Activated CD8-positive, alpha-beta memory T cell treated with anti-CD3 and anti-CD28 coated beads for 1 hour (primary cell): Measurements from ENCODE around the gene CSMD2.

Experiments
- DNase-seq, 2 donors: peaks; one replicate each; pipeline ENCODE4 v3.0.0-alpha.2; 2020; ENCODE audit warnings: low read depth in 1 of 2; ENCODE audit errors: extremely low read depth in 1 of 2

Gene CSMD2

DNA sequence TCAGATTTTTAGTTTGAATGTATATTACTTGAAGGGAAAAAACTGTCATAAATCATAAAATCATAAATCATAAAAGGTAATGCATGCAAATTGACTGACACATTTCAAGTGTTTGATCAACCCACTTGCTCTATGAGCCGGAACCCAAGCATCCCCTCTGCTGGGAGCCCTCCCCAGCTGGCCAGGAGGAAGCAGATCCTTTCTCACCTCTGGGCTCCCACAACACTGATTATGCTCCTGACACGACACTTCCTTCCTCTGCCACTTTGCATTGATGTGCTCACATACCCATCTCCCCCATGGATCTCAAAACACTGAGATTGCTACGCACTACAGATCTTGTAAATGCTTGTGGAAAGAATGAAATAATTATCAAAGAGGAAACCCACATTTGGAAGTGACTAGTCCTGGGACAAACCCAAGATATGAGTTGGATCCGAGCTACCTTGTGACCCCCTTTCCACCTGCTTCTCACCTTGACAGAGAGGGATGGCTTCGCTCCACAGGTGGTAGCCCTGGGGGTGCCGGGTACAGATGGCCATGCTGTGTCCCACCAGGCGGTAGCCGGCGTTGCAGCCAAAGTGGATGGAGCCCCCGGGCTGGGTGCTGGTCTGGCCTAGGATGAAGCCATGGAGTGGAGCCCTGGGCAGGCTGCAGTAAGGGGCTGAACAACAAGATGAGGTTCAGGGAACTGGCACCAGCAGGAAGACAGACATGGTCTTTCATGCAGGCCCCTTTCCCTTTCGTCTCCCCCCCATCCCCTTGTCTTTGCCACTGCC lies 588.0 kb downstream of the CSMD2 start:
- DNase-seq, result no peak

DNA sequence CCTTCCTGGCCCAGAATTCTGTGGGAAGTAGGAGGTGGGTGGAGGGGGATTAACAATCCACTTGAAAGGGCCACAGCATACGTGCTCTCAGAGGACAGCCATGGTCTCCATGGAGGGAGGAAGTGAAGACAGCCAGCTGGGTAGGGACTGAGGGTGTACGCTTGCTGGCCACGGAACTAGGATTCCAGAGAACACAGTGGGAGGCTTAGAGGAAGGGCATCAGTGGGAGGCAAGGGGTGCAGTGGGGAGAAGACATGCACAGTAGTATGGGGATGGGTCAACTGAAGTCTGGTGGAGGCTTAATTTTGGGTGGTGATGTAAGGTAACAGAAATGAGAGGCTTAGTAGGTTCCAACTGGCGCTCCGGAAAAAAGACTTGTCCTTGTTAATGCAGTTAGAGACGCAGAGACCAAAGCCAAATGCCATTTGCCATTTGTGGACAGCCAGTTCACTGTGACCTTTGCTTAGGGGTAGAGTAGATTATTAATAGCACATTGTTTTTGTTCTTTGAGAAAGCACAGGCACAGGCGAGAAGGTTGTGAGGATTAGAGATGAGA lies 589.6 kb downstream of the CSMD2 start:
- DNase-seq, result no peak

DNA sequence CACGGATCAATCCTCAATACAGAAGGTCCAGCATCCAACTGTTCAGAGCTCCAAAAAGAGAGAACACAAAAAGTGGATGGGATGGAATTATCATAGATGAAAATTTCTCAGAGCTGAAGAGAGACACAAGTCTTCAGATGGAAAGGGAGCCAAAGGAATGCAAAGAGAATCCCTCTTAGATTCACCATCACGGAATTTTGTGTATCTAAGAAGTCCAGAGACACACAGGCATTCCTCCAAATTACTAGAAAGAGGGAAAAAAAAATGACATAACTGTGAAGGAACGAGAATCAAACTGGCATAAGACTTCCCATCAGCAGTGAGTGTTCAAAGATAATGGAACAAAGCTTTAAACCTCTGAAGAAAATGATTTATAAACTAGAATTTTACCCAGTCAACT lies 591.4 kb downstream of the CSMD2 start:
- no peak for DNase-seq

DNA sequence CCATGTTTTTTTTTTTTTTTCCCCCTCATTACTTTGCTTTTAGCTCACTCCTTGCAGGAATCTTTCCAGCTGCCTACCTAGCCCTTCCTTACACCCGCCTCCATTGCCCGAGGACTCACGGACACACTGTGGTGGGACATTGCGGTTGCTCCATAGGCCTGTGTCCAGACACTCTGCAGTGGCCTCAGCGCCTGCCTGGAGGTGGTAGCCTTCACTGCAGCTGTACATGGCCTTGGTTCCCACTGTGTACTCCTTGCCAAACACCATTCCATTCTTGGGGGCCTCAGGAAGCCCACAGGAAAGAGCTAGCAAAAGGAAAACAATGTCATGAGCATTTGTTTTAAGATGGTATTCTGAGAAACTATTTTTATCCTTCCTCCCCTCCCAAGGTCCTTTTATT lies 592.6 kb downstream of the CSMD2 start:
- DNase-seq, result no peak

DNA sequence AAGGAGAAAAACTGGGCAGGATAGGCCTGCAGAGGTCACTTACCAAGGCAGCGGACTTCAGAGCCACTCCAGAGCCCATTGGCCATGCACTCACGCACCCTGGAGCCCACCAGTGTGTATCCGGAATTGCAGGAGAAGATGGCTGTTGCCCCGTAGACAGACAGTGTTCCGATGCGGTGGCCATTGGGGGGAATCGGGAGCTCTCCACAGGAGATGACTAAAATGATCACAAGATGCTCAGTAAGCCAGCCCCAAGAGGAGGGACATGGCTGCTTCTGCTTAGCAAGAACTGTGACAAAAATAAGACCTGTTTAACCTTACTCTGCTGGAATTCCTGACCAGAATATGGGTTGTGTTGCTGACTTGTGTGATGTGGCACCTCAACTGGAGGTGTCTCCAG lies 595.7 kb downstream of the CSMD2 start:
- DNase-seq, result no peak

DNA sequence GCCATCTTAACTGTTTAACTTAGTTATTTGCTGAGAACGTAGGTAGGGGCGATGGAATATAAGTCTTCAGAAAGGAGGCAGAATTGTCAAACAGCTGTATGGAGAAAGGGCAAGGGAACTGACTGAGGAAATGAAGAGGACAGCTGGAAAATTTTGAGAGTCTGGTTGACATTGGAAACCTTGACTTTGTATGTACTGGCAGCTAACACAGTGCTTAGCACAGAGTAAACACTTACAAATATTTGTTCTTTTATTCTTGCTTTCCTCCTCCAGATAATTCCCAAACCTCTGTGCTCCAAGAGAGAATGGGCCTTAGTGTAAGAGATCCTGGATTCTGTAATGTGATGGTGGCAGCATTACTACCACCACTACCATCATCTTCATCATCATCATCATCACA lies 601.3 kb downstream of the CSMD2 start:
- no peak for DNase-seq

DNA sequence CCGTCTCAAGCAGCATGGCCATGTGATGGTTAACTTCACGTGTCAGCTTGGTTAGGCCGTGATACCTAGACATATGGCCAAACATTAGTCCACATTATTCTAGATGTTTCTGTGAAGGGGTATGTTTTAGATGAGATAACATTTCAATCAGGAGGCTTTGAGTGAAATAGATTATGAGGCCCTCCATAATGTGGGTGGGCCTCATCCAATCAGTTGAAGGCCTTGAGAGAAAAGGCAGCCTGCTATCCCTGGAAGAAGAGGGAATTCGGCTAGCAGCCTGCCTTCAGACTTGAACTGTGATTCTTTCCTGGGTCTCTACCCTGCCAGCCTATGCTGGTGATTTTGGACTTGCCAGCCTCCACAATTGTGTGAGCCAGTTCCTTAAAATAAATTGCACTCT lies 602.5 kb downstream of the CSMD2 start:
- DNase-seq, result no peak

DNA sequence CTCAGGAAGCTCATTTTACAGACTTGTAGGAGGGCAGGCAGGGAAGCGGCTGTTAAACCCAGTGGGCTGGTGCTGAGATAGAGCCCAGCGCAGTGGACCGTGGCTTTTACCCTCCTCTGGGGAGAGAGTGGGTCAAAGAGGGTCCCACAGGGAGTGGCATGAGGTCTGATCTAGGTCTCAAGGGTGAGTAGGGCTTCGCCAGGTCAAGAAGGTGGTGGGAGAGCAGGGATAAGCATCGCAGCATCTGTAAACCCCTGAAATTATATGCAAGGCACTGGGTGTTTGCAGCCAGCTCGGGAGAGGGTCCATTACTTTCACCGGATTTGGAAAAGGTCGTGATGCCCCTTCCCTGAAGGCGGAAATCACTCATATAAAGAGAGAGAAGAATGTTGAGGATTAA lies 603.5 kb downstream of the CSMD2 start:
- no peak for DNase-seq

DNA sequence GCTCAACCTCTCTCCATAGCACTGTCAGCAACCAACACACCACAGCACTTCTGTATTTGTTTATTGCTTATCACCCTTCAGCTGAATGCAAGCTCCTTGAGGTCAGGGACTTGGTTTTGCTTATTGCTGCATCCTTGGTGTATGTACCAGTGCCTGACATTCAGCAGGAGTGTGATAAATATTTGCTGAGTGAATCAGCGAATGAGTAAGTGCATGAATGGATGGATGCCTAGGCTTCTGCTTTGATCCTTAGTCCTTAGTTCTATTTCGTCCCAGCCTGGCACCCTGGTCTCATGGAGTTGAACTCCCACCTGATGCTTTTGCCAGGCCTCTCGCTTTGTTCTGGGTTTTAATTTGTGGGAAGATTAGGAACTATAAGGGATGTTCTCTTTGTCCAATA lies 604.4 kb downstream of the CSMD2 start:
- DNase-seq, result no peak

DNA sequence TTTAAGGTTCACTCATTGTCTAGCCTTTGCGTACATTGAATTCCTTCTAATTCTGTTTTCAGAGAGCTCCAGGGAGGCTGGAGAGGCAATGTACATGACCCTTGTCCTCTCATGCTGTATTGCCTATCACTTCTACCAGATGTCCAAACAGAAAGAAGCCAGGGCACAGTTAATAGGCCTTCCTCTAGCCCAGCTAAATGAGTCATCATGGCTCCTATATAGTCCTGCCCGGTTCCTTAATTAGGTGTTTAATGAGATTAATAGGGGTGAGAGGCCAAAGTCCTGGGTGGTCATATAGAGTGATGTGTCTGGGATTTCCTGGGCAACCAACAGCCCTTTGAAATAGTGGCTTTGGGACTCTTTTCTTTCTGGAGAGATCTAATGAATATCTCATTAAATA lies 616.3 kb downstream of the CSMD2 start:
- no peak for DNase-seq

DNA sequence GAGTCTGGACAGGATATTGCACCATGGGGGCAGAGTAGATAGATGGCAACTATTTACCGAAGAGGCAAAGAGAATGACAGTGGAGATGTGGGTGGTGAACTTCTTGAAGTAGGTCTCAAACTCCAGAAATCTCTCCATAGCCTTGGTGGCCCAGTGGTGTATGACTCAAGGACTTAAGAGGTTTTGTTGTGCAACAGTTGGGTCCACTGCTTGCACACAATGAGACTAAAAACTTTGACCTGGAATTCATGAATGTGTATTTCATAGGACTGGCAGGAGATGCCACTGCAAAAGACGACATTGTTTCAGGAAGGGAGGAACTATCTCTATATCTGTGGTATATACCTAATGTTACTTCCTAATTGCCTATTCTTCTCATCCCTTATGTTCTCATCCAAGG lies 616.7 kb downstream of the CSMD2 start:
- no peak for DNase-seq

DNA sequence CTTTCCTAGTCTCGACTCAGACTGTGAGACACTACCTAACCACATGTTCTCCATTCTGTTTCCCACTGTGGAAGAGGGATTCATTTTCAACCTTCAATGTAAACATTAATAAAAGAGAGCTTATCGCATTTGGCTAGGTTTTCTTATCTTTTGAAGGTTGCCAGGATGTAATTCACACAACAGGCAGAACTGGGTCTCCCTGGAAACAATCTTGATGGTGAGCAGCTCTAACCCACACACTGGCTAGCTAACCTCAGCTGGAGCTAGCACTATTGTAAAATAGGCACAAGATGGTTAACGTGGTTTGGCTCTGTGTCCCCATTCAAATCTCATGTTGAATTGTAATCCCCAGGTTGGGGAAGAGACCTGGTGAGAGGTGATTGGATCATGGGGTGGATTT lies 617.5 kb downstream of the CSMD2 start:
- no peak for DNase-seq

DNA sequence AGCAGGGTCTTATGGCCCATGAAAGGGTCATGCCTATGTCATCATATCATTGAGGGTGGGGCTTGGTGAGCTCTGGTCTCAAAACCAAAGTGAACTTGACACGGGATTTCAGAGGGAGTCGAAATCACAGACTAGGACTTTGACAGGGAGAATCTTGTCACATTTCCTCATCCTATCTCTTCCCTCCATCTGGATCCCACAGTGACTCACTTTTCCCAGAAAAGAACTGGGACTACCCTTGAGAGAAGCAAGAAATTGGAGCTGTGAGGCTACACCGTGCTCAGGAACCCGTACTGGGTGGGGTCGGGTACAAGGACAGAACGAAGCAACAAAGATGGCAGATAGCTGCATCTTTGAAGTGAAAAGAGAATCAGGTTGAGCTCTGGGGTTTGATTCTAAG lies 623.1 kb downstream of the CSMD2 start:
- no peak for DNase-seq

DNA sequence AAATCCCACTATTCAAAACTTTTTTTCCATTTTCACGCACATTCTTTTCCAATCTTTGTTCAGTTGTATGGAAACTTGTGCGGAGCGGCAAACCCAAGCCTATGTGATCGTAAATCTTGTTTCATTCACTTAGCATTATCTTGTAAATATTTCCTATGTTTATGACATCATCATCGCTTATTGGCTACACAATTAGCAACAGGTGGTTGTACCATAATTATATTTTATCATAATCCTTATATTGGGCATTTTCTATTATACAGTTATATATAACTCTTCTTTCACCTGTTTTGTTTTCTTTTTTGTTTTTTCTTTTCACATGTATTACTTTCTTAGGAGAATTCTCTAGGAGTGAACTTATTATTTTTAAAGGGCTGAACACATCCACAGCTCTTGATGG lies 627.1 kb downstream of the CSMD2 start:
- no peak for DNase-seq

DNA sequence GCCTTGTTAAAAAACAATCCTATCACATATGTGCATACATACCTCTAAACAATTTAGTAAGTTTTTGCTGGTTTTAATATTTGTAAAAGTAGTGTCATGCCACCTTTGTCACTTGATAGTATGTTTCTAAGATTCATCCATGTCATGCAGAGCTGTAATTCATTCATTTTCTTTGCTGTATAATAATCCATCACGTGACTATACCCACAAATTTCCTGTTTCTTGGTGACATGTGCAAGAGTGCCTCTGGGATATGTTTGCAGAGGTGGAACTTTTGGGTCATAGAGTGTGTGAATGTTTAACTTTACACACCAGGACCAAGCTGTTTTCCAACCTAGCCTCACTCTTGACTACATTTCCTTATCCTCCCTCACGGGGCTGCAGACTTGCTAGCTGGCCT lies 629.7 kb downstream of the CSMD2 start:
- DNase-seq, result no peak

DNA sequence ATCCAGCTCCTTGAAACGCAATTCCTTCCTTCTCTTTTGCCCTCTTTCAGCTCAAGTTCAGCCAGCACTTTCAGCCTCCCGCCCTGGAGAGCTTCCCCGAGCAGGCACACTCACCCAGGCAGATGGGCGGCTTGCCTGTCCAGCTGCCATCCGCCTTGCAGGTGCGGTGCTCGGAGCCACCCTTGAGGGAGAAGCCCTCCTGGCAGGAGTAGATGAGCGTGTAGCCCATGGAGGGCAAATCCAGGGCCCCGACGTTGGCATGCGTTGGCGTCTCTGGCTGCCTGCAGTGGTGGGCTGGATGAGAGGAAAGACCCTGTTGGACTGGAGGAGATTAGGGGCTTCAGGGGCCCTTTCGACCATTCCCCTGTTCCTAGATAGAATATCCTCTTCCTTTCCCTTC lies 632.1 kb downstream of the CSMD2 start:
- DNase-seq, result no peak

DNA sequence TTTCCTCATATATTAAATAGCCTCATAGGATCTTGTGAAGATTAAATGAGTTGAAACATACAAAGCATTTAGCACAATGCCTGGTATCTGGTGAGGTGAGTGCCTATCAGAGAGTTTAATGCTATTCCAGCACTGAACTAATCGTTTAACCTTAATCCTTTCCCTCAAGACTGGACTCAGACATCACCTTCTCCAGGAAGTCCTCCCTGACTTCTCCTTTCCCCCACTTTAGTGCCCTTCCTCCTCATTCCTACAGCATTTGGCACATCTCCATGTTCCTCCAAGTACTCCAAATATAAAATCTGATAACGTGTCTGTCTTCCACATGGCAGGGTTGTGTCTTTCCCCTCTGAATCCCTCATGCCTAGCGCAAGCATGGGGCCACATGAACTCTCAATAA lies 632.8 kb downstream of the CSMD2 start:
- DNase-seq, result no peak

DNA sequence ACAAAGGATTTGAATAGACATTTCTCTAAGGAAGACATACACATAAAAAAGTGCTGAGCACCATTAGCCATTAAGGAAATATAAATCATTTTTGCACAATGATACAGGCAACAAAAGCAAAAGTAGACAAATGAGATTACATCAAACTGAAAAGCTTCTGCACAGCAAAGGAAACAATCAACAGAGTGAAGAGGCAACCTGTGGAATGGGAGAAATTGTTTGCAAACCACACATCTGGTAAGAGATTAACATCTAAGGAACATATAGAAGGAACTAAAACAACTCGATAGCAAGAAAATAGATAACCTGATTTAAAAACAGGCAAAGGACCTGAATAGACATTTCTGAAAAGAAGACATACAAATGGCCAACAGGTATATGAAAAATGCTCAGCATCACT lies 635.1 kb downstream of the CSMD2 start:
- DNase-seq, result no peak

DNA sequence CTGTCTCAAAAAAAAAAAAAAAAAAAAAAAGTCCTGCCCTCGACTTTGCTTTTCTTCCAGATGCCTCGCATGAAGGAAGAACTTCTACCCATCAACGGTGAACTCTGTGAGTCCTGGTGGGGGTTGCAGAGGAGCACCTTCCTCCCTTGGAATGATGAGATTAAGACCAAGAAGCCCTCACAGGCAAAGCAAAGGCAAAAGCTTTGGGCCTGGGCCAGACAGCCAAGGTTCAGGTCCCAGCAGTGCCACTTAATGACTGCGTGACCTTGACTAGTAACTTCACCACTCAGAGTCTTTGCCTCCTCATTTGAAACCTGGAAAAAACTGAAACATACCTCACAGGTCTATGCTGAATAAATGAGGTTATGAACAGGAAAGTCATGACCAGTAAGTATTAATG lies 637.1 kb downstream of the CSMD2 start:
- no peak for DNase-seq

DNA sequence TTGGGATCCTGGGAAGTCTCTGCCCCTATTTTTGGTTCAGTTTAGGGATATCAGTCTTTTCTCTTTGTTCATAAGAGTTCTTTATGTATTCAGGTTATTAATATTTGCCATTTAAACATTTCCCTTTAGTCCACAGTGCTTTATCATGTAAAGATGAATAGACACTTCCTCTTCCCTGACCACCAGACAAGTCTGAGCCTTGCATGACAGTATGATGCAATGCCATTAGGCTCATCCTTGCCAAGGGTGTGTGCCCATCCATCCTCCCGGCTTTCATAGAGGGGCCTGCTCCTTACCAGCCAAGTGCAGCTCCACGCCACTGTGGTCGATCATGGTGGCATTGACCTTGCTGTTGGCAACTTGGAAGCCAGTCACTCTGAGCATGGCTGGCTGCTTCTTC lies 640.4 kb downstream of the CSMD2 start:
- DNase-seq, result no peak

DNA sequence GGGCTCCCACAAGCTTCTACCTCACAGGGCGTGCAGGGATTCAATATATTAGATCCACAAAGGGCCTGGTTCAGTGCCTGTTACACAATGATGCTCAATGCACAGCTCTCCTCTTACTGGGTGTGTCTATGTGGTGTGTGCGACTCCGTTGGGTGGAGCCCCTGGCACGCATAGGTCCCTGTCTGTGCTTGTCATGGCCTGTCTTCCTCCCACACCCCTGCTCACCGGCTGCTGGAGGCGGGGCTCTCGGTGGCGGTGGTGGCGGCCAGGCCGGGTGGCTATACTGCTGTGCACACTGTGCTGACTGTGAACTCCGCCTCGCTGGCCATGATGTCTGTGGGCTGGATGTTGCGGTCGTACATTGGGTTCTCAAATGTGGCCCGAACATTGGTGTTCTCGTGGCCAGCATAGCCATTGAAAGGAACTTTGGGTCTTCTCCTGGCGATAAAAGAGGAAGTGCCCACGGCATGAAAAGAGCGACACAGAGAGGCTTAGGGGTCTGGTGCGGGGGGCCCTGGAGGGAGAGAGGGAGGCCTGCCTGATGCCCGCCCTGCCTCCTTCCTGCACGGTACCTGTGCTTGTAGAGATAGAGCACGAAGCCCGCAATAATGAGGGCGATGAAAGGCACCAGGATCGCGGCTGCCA lies 645.7 kb downstream of the CSMD2 start:
- no peak for DNase-seq

DNA sequence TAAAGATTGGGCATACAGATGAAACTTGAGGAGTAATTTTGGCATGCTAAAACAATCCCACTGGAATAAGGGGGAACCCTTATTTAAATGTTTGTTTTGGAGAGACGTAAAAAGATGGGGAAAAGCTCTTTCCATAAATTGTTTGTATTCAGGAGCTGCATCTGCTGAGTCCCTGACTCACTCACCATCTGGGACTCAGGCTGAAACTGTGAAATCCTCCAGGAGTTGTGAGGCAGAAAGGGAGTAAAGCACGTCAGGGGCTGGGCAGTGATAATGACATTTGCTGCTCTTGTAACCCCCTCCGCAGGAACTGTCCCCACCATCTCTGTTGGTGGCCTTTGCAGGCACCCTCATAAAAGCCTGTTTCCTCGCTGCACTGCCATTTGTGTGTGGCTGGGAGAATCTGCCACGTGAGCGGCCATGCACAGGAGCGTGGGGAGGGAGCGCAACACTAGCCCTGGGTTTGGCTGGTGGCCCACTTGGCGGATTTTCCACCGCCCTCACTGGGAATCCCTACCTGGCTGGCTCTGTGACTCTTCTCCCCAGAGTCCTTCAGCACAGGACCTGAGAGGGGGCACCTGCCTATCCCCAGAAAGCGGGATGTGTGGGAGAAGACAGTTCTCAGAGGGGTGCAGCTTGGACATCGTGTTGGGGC lies 647.3 kb downstream of the CSMD2 start:
- no peak for DNase-seq
